Sigmoid colon (tissue), 7 donors: ENCODE results near the gene TWF1. TPM values are rescaled to one million over a fixed set of nuclear protein-coding genes. Genes with fewer than 3 reads are reported as not detected.
A peak's percentile ranks its signal among the peaks of the same experiment; 100 is the strongest.

Source experiments
- DNase-seq: peaks from one replicate; pipeline ENCODE4 v3.0.0-alpha.2; 2019
- H3K27ac ChIP-seq, 4 donors: fragments of 200-600 bp; sonication (generic); one replicate each; pipeline ENCODE4 v1.5.1; 2016 to 2019; ENCODE audit warnings: mild to moderate bottlenecking in 1 of 4
- H3K27me3 ChIP-seq, 3 donors: fragments of 200-600 bp; sonication (generic); one replicate each; pipeline ENCODE4 v1.5.1; 2019; ENCODE audit warnings: mild to moderate bottlenecking in 1 of 3
- H3K36me3 ChIP-seq, 4 donors: fragments of 200-600 bp; sonication (generic); one replicate each; pipeline ENCODE4 v1.5.1; 2016 to 2019
- H3K4me1 ChIP-seq, 4 donors: fragments of 200-600 bp; sonication (generic); one replicate each; pipeline ENCODE4 v1.5.1; 2017 to 2019
- H3K4me3 ChIP-seq, 4 donors: fragments of 200-600 bp; sonication (generic); one replicate each; pipeline ENCODE4 v1.5.1; 2017 to 2019; ENCODE audit warnings: mild to moderate bottlenecking in 2 of 4, moderate library complexity in 1 of 4
- H3K9me3 ChIP-seq, 4 donors: fragments of 200-600 bp in 3 of 4; sonication (generic) in 3 of 4; one replicate each; pipeline versions ENCODE4 v1.5.1 to v1.6.1; 2013 to 2019
- EP300 ChIP-seq, 4 donors: sonication (generic); formaldehyde crosslinking; IDR thresholded peaks; one replicate each; pipeline ENCODE4 v1.6.1; 2017; ENCODE audit warnings: antibody characterized with exemption in 4 of 4
- POLR2A ChIP-seq, 2 donors: fragments of 450-650 bp; IDR thresholded peaks; one replicate each; pipeline ENCODE4 v1.6.1; 2016; ENCODE audit warnings: antibody characterized with exemption in 2 of 2, mild to moderate bottlenecking in 2 of 2, moderate library complexity in 2 of 2
- POLR2AphosphoS5 ChIP-seq, 4 donors: sonication (generic); formaldehyde crosslinking; IDR thresholded peaks; one replicate each; pipeline ENCODE4 v1.6.1; 2017; ENCODE audit warnings: antibody characterized with exemption in 4 of 4
- WGBS, 2 donors: extraction: QIAGEN DNeasy Blood & Tissue Kit; methylation state at CpG; one replicate each; pipeline ENCODE4 v1.1.7; 2013; 5-methylcytosine and 5-hydroxymethylcytosine counted together
- intact Hi-C: fragments of 100-400 bp; cut with DNase I; formaldehyde crosslinking; loops from one replicate; pipeline ENCODE4 v1.15.1; 2023
- polyA plus RNA-seq, 3 donors: library from polyadenylated mRNA; stranded (reverse); fragments of 200-250 nt; gene quantifications; one replicate each; pipeline ENCODE4 v1.2.3, GENCODE V29; 2013
- total RNA-seq, 4 donors: library from RNA; depleted of rRNA; stranded (reverse); fragments of >200 nt; gene quantifications; one replicate each; pipeline ENCODE4 v1.1.0, GENCODE V29; 2016
- TF ChIP-seq, protein P1 (sequence below), 4 experiments: fragments of 450-650 bp in 3 of 4; fragments of 200-600 bp in 1 of 4; IDR thresholded peaks; one replicate each; pipeline ENCODE4 v1.5.1; 2016 to 2019; ENCODE audit warnings: antibody characterized with exemption in 4 of 4, mild to moderate bottlenecking in 3 of 4, moderate library complexity in 2 of 4
- donor health status: healthy with polysubstance abuse.
- donor health status: Bipolar disorder and iron deficiency.
- donor health status: healthy.

Gene TWF1
- total and polyA plus RNA-seq, 7 donors, result 63.8 to 168 (median 104) TPM

DNA sequence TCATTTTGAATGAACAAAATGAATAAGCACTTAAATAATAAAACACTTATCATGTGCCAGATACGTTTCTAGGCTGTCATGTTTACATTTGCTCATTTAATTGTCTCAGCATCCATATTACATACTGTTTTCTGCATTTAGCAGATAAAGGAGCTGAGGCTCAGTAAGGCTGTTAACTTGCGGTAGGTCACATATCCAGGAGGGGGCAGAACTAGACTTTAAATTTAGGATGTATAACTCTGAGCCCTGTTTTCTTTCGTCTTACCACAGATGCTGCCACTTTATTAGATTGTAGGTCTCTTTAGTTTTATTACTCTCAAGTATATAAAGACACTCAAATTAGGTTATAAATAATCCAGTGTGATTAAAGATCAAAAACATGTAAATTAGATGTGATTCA lies 29.6 kb downstream of the TWF1 start:
- Histone ChIP-seq H3K36me3 (peaks cover 0 to 85% (median 24%) of the 10 kb centered on the region in 4 donors), H3K27ac (no peak overlapping the region), H3K4me1 (no peaks in the 10 kb centered on the region), H3K27me3 (no peaks in the 10 kb centered on the region), H3K9me3 (no peaks in the 10 kb centered on the region), H3K4me3 (no peak overlapping the region)
- 43 to 63% methylated on average over 3 of the region's 3 CpGs for WGBS, 2 donors
- intact Hi-C loops, result no loop called here
- DNase-seq, result no peak
- TF ChIP-seq POLR2AphosphoS5 (IDR thresholded peaks at IDR 0.05), result no peak
- TF ChIP-seq, protein P1, sequence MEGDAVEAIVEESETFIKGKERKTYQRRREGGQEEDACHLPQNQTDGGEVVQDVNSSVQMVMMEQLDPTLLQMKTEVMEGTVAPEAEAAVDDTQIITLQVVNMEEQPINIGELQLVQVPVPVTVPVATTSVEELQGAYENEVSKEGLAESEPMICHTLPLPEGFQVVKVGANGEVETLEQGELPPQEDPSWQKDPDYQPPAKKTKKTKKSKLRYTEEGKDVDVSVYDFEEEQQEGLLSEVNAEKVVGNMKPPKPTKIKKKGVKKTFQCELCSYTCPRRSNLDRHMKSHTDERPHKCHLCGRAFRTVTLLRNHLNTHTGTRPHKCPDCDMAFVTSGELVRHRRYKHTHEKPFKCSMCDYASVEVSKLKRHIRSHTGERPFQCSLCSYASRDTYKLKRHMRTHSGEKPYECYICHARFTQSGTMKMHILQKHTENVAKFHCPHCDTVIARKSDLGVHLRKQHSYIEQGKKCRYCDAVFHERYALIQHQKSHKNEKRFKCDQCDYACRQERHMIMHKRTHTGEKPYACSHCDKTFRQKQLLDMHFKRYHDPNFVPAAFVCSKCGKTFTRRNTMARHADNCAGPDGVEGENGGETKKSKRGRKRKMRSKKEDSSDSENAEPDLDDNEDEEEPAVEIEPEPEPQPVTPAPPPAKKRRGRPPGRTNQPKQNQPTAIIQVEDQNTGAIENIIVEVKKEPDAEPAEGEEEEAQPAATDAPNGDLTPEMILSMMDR (IDR thresholded peaks at IDR 0.05), result peak in 2 of 4 experiments; percentile 21 to 27

DNA sequence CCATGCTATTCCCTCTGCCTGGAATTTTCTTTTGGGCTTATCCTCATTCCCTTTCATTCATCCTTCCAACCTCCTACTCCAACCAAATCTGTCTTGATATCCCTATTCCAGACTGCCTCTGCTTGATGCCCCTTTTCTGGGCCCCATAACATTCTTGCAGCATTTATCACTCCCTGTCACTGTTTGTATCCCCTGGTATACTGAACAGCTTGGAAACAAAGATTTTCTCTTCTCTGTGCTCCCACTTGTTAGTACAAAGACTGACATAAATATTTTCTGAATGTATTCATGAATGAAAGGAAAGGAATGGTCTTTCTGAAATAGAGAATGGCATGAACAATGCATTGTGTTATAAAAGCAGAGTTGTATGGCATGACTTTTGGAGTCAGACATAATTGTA lies 39.8 kb downstream of the TWF1 start:
- H3K27me3 ChIP-seq, result no peaks in the 10 kb centered on the region
- no peak for TF ChIP-seq EP300 (IDR thresholded peaks at IDR 0.05)
- TF ChIP-seq POLR2A (IDR thresholded peaks at IDR 0.05), result no peak
- TF ChIP-seq POLR2AphosphoS5 (IDR thresholded peaks at IDR 0.05), result no peak
- TF ChIP-seq, protein P1 (IDR thresholded peaks at IDR 0.05), result no peak
- intact Hi-C loops, result no loop called here

DNA sequence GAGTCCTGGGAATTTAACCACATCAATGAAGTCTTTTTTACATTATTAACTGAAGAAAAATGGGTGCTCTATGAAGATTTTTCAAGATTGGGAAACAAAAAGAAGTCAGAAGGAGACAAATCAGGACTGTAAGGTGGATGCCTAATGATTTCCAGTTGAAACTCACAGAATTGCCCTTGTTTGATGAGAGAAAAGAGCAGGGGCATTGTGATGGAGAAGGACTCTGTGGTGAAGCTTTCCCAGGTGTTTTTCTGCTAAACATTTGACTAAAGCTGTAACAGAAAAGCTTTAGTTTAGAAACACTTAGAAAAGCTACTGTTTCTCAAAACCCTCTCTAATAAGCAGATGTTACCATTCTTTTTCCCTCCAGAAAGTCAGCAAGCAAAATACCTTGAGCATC lies 41.6 kb downstream of the TWF1 start:
- no peak for DNase-seq
- intact Hi-C loops, result no loop called here
- Histone ChIP-seq H3K9me3 (no peaks in the 10 kb centered on the region), H3K4me3 (no peak overlapping the region), H3K27me3 (no peaks in the 10 kb centered on the region), H3K4me1 (peaks cover 0 to 20% (median 13%) of the 10 kb centered on the region in 4 donors), H3K36me3 (peaks cover 0 to 5% (median 0%) of the 10 kb centered on the region in 4 donors), H3K27ac (no peak overlapping the region)
- no peak for TF ChIP-seq EP300 (IDR thresholded peaks at IDR 0.05)
- TF ChIP-seq, protein P1 (IDR thresholded peaks at IDR 0.05), result no peak
- no peak for TF ChIP-seq POLR2AphosphoS5 (IDR thresholded peaks at IDR 0.05)

More for the DNA sequence above, 39.8 kb downstream of the TWF1 start:
- Histone ChIP-seq H3K27ac (no peak overlapping the region), H3K9me3 (no peaks in the 10 kb centered on the region), H3K4me3 (no peak overlapping the region), H3K4me1 (peaks cover 0 to 3% (median 0%) of the 10 kb centered on the region in 4 donors), H3K36me3 (peaks cover 0 to 22% (median 2%) of the 10 kb centered on the region in 4 donors)
- DNase-seq, result no peak

DNA sequence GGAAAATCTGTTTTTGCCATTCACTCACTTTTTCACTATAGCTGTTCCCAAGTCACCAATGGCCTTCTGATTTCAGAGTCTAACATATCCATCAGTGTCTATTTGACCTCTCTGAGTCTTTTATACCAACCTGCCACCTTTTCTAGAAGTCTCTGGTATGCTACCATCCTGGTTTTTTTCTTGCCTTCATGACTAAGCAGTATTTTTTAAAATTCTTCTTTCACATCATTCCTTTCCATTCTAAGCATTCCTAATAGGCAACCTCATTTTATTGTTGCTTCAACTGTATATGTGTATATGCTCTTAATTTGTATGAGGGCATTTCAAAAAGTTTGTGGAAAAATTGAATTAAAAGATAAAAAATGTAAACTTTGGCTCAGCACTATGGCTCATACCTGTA lies 42.3 kb downstream of the TWF1 start:
- Histone ChIP-seq H3K4me1 (peaks cover 0 to 23% (median 15%) of the 10 kb centered on the region in 4 donors), H3K27ac (no peak overlapping the region), H3K36me3 (no peaks in the 10 kb centered on the region), H3K27me3 (no peaks in the 10 kb centered on the region), H3K4me3 (no peak overlapping the region), H3K9me3 (no peaks in the 10 kb centered on the region)
- DNase-seq, result no peak
- TF ChIP-seq POLR2A (IDR thresholded peaks at IDR 0.05) (no peak), EP300 (IDR thresholded peaks at IDR 0.05) (no peak), POLR2AphosphoS5 (IDR thresholded peaks at IDR 0.05) (no peak)
- TF ChIP-seq, protein P1 (IDR thresholded peaks at IDR 0.05), result no peak
- intact Hi-C loops, result no loop called here

DNA sequence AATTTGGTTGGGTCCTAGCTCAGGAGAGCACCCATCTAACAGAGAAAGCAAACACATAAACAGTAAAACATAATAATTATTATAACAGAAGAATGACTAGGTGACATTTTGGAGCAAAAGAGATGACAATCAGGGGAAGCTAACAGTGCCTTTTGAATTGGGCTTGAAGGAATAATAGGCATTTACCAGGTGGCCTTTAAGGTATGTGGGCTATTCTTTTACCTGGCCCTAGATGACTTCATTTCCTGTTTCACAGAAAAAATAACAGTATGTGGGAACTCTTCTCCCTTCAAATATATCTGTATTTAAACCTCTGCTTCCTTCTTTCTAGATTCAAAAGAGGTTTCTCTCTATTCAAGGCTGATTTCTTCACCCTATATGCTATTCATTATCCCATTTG lies 43.5 kb downstream of the TWF1 start:
- H3K4me1 ChIP-seq, result peaks cover 0 to 29% (median 20%) of the 10 kb centered on the region in 4 donors
- no peaks in the 10 kb centered on the region for H3K36me3 ChIP-seq
- no peaks in the 10 kb centered on the region for H3K9me3 ChIP-seq
- H3K27me3 ChIP-seq, result no peaks in the 10 kb centered on the region
- no peak for DNase-seq
- no peak overlapping the region for H3K4me3 ChIP-seq
- no peak overlapping the region for H3K27ac ChIP-seq
- intact Hi-C loops, result no loop called here
- TF ChIP-seq, protein P1 (IDR thresholded peaks at IDR 0.05), result no peak
- TF ChIP-seq EP300 (IDR thresholded peaks at IDR 0.05) (no peak), POLR2A (IDR thresholded peaks at IDR 0.05) (no peak), POLR2AphosphoS5 (IDR thresholded peaks at IDR 0.05) (no peak)
